Fibroblast of lung (primary cell): ENCODE results near the gene PTPN2. TPM values are rescaled to one million over a fixed set of nuclear protein-coding genes. Genes with fewer than 3 reads are reported as not detected.

Experiments
- DNase-seq, 2 donors: peaks; one replicate each; pipeline versions ENCODE4 v3.0.0 to v3.0.0-alpha.2; 2010; ENCODE audit warnings: low read depth in 2 of 2
- H2AFZ ChIP-seq: 2 replicates; pipeline ENCODE4 v1.5.1; 2012; ENCODE audit warnings: low read length, control low read depth, inconsistent platforms
- H3K27ac ChIP-seq: 2 replicates; pipeline ENCODE4 v1.5.1; 2011; ENCODE audit warnings: low read length, control low read depth; ENCODE audit not compliant: insufficient read depth
- H3K27me3 ChIP-seq: 2 replicates; pipeline ENCODE4 v1.5.1; 2011; ENCODE audit warnings: mild to moderate bottlenecking, low read length; ENCODE audit not compliant: control insufficient read depth, insufficient read depth
- H3K36me3 ChIP-seq: 2 replicates; pipeline ENCODE4 v1.5.1; 2011; ENCODE audit warnings: low read length; ENCODE audit not compliant: control insufficient read depth, insufficient read depth
- H3K4me1 ChIP-seq: 2 replicates; pipeline ENCODE4 v1.5.1; 2011; ENCODE audit warnings: low read length; ENCODE audit not compliant: control insufficient read depth, insufficient read depth; ENCODE audit errors: extremely low read depth
- H3K4me2 ChIP-seq: 2 replicates; pipeline ENCODE4 v1.5.1; 2011; ENCODE audit warnings: low read length, control low read depth; ENCODE audit not compliant: insufficient read depth; ENCODE audit errors: extremely low read depth
- H3K4me3 ChIP-seq, 4 experiments: fragments of 200-600 bp in 1 of 4; sonication (generic) in 1 of 4; replicated peaks in 1 of 4; 2 replicates each; pipeline ENCODE4 v1.5.1; 2011 to 2016; ENCODE audit warnings: low read length in 4 of 4, low read depth in 3 of 4, mild to moderate bottlenecking in 3 of 4, control low read depth in 2 of 4, inconsistent platforms in 1 of 4, mixed read lengths in 1 of 4; ENCODE audit not compliant: insufficient read depth in 1 of 4; ENCODE audit errors: control extremely low read depth in 1 of 4
- H3K79me2 ChIP-seq: 2 replicates; pipeline ENCODE4 v1.5.1; 2012; ENCODE audit warnings: mild to moderate bottlenecking, low read length, inconsistent platforms; ENCODE audit not compliant: control insufficient read depth, insufficient read depth
- H3K9ac ChIP-seq: 2 replicates; pipeline ENCODE4 v1.5.1; 2011; ENCODE audit warnings: mild to moderate bottlenecking, low read length, control low read depth; ENCODE audit not compliant: insufficient read depth
- H3K9me3 ChIP-seq: 2 replicates; pipeline ENCODE4 v1.5.1; 2012; ENCODE audit warnings: low read depth, low read length; ENCODE audit not compliant: control insufficient read depth, insufficient read depth
- H4K20me1 ChIP-seq: 2 replicates; pipeline ENCODE4 v1.5.1; 2011; ENCODE audit warnings: low read length; ENCODE audit not compliant: control insufficient read depth, insufficient read depth; ENCODE audit errors: extremely low read depth
- EZH2 ChIP-seq: IDR thresholded peaks from 2 replicates; pipeline ENCODE4 v1.5.1; 2012; ENCODE audit warnings: low read length, control low read depth, mild to moderate bottlenecking; ENCODE audit errors: missing control alignments
- polyA plus RNA-seq, 2 donors: library from polyadenylated mRNA; depleted of rRNA in 1 of 2; stranded (reverse) in 1 of 2; unstranded in 1 of 2; fragments of >200 nt; gene quantifications; 2 replicates each; pipeline ENCODE4 v1.2.1, GENCODE V29; 2011 to 2012; ENCODE audit warnings: missing spikeins in 1 of 2
- total RNA-seq: library from RNA; depleted of rRNA; stranded (reverse); fragments of >200 nt; gene quantifications from 2 replicates; pipeline ENCODE4 v1.2.1, GENCODE V29; 2014
- TF ChIP-seq, protein P1 (sequence below), 2 donors: IDR thresholded peaks in 1 of 2; conservative IDR thresholded peaks in 1 of 2; 1 replicate in 1 of 2; 2 replicates in 1 of 2; pipeline ENCODE4 v1.5.1; 2011 to 2012; ENCODE audit warnings: low read length in 2 of 2, control low read depth in 1 of 2, inconsistent platforms in 1 of 2, low read depth in 1 of 2, mild to moderate bottlenecking in 1 of 2

Gene PTPN2
- total and polyA plus RNA-seq, 2 donors (not counting 1 experiment from before 2014, with no cell fraction given) = 23.6 to 23.7 TPM

- Histone ChIP-seq H3K27me3 (no peaks in the 10 kb centered on the region), H3K4me1 (no peaks in the 10 kb centered on the region)
These were observed 31.3 kb downstream of the PTPN2 start for GRCh38 chr18:12852566-12853315.

GRCh38 chr18:12851716-12852115 lies 32.3 kb downstream of the PTPN2 start:
- Histone ChIP-seq H3K4me2 (peak overlapping the region; percentile 16), H3K9ac (no peak overlapping the region), H2AFZ (no peak overlapping the region), H3K9me3 (no peaks in the 10 kb centered on the region), H3K4me1 (no peaks in the 10 kb centered on the region), H3K4me3 (no peak overlapping the region), H3K27ac (no peak overlapping the region), H4K20me1 (no peaks in the 10 kb centered on the region), H3K27me3 (no peaks in the 10 kb centered on the region), H3K79me2 (no peaks in the 10 kb centered on the region), H3K36me3 (no peaks in the 10 kb centered on the region)
- TF ChIP-seq EZH2 = no peak
- TF ChIP-seq, protein P1, sequence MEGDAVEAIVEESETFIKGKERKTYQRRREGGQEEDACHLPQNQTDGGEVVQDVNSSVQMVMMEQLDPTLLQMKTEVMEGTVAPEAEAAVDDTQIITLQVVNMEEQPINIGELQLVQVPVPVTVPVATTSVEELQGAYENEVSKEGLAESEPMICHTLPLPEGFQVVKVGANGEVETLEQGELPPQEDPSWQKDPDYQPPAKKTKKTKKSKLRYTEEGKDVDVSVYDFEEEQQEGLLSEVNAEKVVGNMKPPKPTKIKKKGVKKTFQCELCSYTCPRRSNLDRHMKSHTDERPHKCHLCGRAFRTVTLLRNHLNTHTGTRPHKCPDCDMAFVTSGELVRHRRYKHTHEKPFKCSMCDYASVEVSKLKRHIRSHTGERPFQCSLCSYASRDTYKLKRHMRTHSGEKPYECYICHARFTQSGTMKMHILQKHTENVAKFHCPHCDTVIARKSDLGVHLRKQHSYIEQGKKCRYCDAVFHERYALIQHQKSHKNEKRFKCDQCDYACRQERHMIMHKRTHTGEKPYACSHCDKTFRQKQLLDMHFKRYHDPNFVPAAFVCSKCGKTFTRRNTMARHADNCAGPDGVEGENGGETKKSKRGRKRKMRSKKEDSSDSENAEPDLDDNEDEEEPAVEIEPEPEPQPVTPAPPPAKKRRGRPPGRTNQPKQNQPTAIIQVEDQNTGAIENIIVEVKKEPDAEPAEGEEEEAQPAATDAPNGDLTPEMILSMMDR (conservative IDR thresholded peaks at IDR 0.05 in 1 of 2, IDR thresholded peaks at IDR 0.05 in 1 of 2; ENCODE audit: low read depth in 1 of 2, low read length in 2 of 2) = no peak
- peak; percentile 7 to 45 for DNase-seq

More at GRCh38 chr18:12852566-12853315, 31.3 kb downstream of the PTPN2 start:
- Histone ChIP-seq H3K9me3 (no peaks in the 10 kb centered on the region), H3K27ac (no peak overlapping the region), H3K79me2 (no peaks in the 10 kb centered on the region), H2AFZ (no peak overlapping the region), H3K9ac (no peak overlapping the region), H3K4me3 (no peak overlapping the region), H3K4me2 (no peak overlapping the region), H3K36me3 (no peaks in the 10 kb centered on the region), H4K20me1 (no peaks in the 10 kb centered on the region)
- TF ChIP-seq, protein P1 (conservative IDR thresholded peaks at IDR 0.05 in 1 of 2, IDR thresholded peaks at IDR 0.05 in 1 of 2; ENCODE audit: low read depth in 1 of 2, low read length in 2 of 2) = no peak
- TF ChIP-seq EZH2 = no peak
- no peak for DNase-seq

GRCh38 chr18:12849548-12849947 lies 34.5 kb downstream of the PTPN2 start:
- DNase-seq = no peak
- Histone ChIP-seq H3K27ac (no peak overlapping the region), H3K4me3 (no peak overlapping the region), H3K9me3 (no peaks in the 10 kb centered on the region), H2AFZ (no peak overlapping the region), H3K9ac (no peak overlapping the region), H3K4me1 (no peaks in the 10 kb centered on the region), H3K4me2 (no peak overlapping the region), H3K36me3 (no peaks in the 10 kb centered on the region), H3K27me3 (no peaks in the 10 kb centered on the region), H4K20me1 (no peaks in the 10 kb centered on the region), H3K79me2 (no peaks in the 10 kb centered on the region)
- TF ChIP-seq, protein P1 (conservative IDR thresholded peaks at IDR 0.05 in 1 of 2, IDR thresholded peaks at IDR 0.05 in 1 of 2; ENCODE audit: low read depth in 1 of 2, low read length in 2 of 2) = no peak
- TF ChIP-seq EZH2 = no peak
